ENCODE measurements around the gene PRKCB. TPM values are rescaled to one million over a fixed set of nuclear protein-coding genes. Genes with fewer than 3 reads are reported as not detected.

PRKCB gene
- polyA plus RNA-seq, 3 donors: 57.4 to 87.4 (median 75.5) TPM

GRCh38 chr16:23948949-23949411 lies 113.2 kb downstream of the PRKCB start:
- no peak for TF ChIP-seq CTCF (IDR thresholded peaks at IDR 0.05)
- no peak overlapping the region for H3K4me3 ChIP-seq (replicated peaks in 1 of 3; ENCODE audit: low read depth in 2 of 3, low read length in 3 of 3)
- peaks cover 29 to 30% of the 10 kb centered on the region in 2 donors for H3K36me3 Mint-ChIP-seq
- H3K79me2 ChIP-seq (ENCODE audit: insufficient read depth, low read length): peaks cover 91% of the 10 kb centered on the region
- no peaks in the 10 kb centered on the region for H3K9me3 ChIP-seq (replicated peaks in 1 of 2; ENCODE audit: control insufficient read depth in 1 of 2, insufficient read depth in 1 of 2, low read length in 2 of 2)
- H3K27ac Mint-ChIP-seq: peak overlapping the region in 2 of 7 donors; percentile 59 to 87
- H3K4me2 ChIP-seq (replicated peaks; ENCODE audit: extremely low read depth, low read length, poor library complexity, severe bottlenecking): no peak overlapping the region
- peak overlapping the region in 1 of 2 donors; percentile 58 for H3K27ac ChIP-seq (ENCODE audit: low read depth in 1 of 2, low read length in 2 of 2)
- no peak overlapping the region for H3K9ac ChIP-seq (ENCODE audit: insufficient read depth, low read length, poor library complexity, severe bottlenecking)
- H3K4me3 Mint-ChIP-seq: no peak overlapping the region
- DNase-seq: no peak
- peaks cover 0 to 14% of the 10 kb centered on the region in 2 donors for H3K36me3 ChIP-seq (replicated peaks in 1 of 2; ENCODE audit: control insufficient read depth in 1 of 2, insufficient read depth in 2 of 2, low read length in 2 of 2)
- H3K4me1 ChIP-seq (ENCODE audit: control insufficient read depth in 1 of 2, insufficient read depth in 2 of 2, low read length in 2 of 2): peaks cover 44 to 45% of the 10 kb centered on the region in 2 donors
- intact Hi-C loops (cut with micrococcal nuclease): no loop called here
- peaks cover 72% of the 10 kb centered on the region for H3K4me1 Mint-ChIP-seq
- no peak overlapping the region for H2AFZ ChIP-seq (ENCODE audit: insufficient read depth, low read depth, low read length, poor library complexity, severe bottlenecking)
- H4K20me1 ChIP-seq (ENCODE audit: insufficient read depth, low read length): peaks cover 99% of the 10 kb centered on the region
- peaks cover 0 to 2% (median 0%) of the 10 kb centered on the region in 7 donors for H3K9me3 Mint-ChIP-seq
- peaks cover 0 to 2% (median 0%) of the 10 kb centered on the region in 3 donors for H3K27me3 Mint-ChIP-seq (ENCODE audit: low read depth in 3 of 3)
- no peaks in the 10 kb centered on the region for H3K27me3 ChIP-seq (ENCODE audit: control insufficient read depth in 2 of 2, insufficient read depth in 2 of 2, low read length in 2 of 2)
- 66% methylated on average over 11 of the region's 11 CpGs for WGBS (ENCODE audit: insufficient coverage)

DNA sequence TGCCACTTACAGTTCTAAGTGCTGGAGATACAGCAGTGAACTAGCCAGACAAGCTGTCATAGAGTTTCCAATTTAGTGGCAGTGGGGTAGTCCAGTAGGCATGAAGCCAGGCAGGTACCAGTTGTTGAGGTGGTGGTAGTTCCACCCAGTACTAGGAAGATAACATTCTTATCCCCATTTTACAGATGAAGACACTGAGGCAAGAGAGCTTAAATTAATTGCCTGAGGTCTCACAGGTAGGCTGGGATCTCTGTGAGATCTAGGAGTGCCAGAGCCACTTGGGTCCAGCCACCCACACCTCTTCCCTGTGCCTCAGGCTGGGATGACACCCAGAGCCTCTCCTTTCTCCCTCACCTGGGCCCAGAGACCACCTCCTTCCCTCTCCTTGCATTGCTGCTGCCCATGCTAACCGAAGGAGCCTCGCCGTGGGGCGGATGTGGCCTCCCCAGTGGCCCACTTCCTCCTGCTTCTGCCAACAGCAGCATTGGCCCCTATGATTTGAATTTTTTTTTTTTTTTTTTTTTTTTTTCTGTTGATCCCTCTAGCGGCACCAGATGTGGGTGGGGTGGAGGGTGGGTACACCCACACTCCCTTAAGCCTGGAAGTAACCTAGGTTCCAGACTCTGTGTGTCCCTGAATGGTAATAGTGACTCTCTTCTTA lies 114.0 kb downstream of the PRKCB start:
- H3K9me3 Mint-ChIP-seq: peaks cover 0 to 2% (median 0%) of the 10 kb centered on the region in 7 donors
- no peak for TF ChIP-seq CTCF (IDR thresholded peaks at IDR 0.05)
- H3K9me3 ChIP-seq (replicated peaks in 1 of 2; ENCODE audit: control insufficient read depth in 1 of 2, insufficient read depth in 1 of 2, low read length in 2 of 2): no peaks in the 10 kb centered on the region
- peak in 2 of 3 donors; percentile 11 to 28 for DNase-seq
- peaks cover 69% of the 10 kb centered on the region for H3K4me1 Mint-ChIP-seq
- no CpG with 5 or more reads among the region's 5 CpGs for WGBS (ENCODE audit: insufficient coverage)
- peaks cover 0 to 13% of the 10 kb centered on the region in 2 donors for H3K36me3 ChIP-seq (replicated peaks in 1 of 2; ENCODE audit: control insufficient read depth in 1 of 2, insufficient read depth in 2 of 2, low read length in 2 of 2)
- H3K9ac ChIP-seq (ENCODE audit: insufficient read depth, low read length, poor library complexity, severe bottlenecking): peak overlapping the region; percentile 5
- H3K27me3 Mint-ChIP-seq (ENCODE audit: low read depth in 3 of 3): peaks cover 0 to 2% (median 0%) of the 10 kb centered on the region in 3 donors
- H3K4me2 ChIP-seq (replicated peaks; ENCODE audit: extremely low read depth, low read length, poor library complexity, severe bottlenecking): peak overlapping the region; percentile 21
- H3K27ac Mint-ChIP-seq: peak overlapping the region; percentile 0 to 87 (median 78)
- H3K4me1 ChIP-seq (ENCODE audit: control insufficient read depth in 1 of 2, insufficient read depth in 2 of 2, low read length in 2 of 2): peaks cover 44 to 45% of the 10 kb centered on the region in 2 donors
- peaks cover 27 to 35% of the 10 kb centered on the region in 2 donors for H3K36me3 Mint-ChIP-seq
- intact Hi-C loops (cut with micrococcal nuclease): loop anchor here in 1 of 2 donors (5.0 kb wide), 2 partner anchors 63 to 92 kb away; no protein-coding TSS in a partner anchor
- peak overlapping the region in 1 of 2 donors; percentile 26 for H3K4me3 Mint-ChIP-seq
- peak overlapping the region; percentile 6 to 58 for H3K27ac ChIP-seq (ENCODE audit: low read depth in 1 of 2, low read length in 2 of 2)
- H3K27me3 ChIP-seq (ENCODE audit: control insufficient read depth in 2 of 2, insufficient read depth in 2 of 2, low read length in 2 of 2): no peaks in the 10 kb centered on the region
- H2AFZ ChIP-seq (ENCODE audit: insufficient read depth, low read depth, low read length, poor library complexity, severe bottlenecking): no peak overlapping the region
- H3K79me2 ChIP-seq (ENCODE audit: insufficient read depth, low read length): peaks cover 92% of the 10 kb centered on the region
- no peak overlapping the region for H3K4me3 ChIP-seq (replicated peaks in 1 of 3; ENCODE audit: low read depth in 2 of 3, low read length in 3 of 3)
- H4K20me1 ChIP-seq (ENCODE audit: insufficient read depth, low read length): peaks cover 99% of the 10 kb centered on the region

Data from CD14-positive monocyte (primary cell).